ENCODE measurements around the gene ADAM19.

Gene ADAM19

GRCh38 chr5:157603333-157604190, 28.0 kb upstream of the ADAM19 start:
- H3K4me3 ChIP-seq (ENCODE audit: low read depth, low read length) = no peak overlapping the region
- TF ChIP-seq, protein P1, sequence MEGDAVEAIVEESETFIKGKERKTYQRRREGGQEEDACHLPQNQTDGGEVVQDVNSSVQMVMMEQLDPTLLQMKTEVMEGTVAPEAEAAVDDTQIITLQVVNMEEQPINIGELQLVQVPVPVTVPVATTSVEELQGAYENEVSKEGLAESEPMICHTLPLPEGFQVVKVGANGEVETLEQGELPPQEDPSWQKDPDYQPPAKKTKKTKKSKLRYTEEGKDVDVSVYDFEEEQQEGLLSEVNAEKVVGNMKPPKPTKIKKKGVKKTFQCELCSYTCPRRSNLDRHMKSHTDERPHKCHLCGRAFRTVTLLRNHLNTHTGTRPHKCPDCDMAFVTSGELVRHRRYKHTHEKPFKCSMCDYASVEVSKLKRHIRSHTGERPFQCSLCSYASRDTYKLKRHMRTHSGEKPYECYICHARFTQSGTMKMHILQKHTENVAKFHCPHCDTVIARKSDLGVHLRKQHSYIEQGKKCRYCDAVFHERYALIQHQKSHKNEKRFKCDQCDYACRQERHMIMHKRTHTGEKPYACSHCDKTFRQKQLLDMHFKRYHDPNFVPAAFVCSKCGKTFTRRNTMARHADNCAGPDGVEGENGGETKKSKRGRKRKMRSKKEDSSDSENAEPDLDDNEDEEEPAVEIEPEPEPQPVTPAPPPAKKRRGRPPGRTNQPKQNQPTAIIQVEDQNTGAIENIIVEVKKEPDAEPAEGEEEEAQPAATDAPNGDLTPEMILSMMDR (IDR thresholded peaks at IDR 0.05; ENCODE audit: low read depth, low read length) = no peak

GRCh38 chr5:157602505-157602904, 26.9 kb upstream of the ADAM19 start:
- H3K4me3 ChIP-seq (ENCODE audit: low read depth, low read length) = no peak overlapping the region
- TF ChIP-seq, protein P1 (IDR thresholded peaks at IDR 0.05; ENCODE audit: low read depth, low read length) = no peak

- no peak overlapping the region for H3K4me3 ChIP-seq (ENCODE audit: low read depth, low read length)
- TF ChIP-seq, protein P1 (IDR thresholded peaks at IDR 0.05; ENCODE audit: low read depth, low read length) = no peak
These were observed 24.7 kb upstream of the ADAM19 start for GRCh38 chr5:157600252-157600651.

DNA sequence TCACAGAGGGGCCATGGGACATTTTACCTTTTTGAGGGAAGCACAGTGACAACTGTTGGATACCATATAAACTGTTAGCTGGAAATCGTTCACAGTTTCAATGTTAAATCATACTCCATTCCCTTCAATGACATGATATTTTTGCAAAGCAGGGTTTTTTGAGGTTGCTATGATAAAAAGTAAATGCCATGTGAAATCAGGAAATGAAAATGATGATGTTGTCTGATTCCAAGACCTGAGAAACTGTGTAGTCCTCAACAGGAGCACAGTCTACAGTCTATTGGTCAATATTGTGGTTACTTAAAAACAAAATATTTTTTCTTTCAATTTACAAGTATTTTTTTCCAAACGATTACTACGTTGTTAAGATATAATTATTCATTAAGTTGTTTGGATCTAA, 24.0 kb upstream of the ADAM19 start:
- H3K4me3 ChIP-seq (ENCODE audit: low read depth, low read length) = no peak overlapping the region
- TF ChIP-seq, protein P1 (IDR thresholded peaks at IDR 0.05; ENCODE audit: low read depth, low read length) = no peak

- H3K4me3 ChIP-seq (ENCODE audit: low read depth, low read length) = no peak overlapping the region
- TF ChIP-seq, protein P1 (IDR thresholded peaks at IDR 0.05; ENCODE audit: low read depth, low read length) = no peak
These were observed 22.9 kb upstream of the ADAM19 start for GRCh38 chr5:157598350-157598936.

- H3K4me3 ChIP-seq (ENCODE audit: low read depth, low read length) = no peak overlapping the region
- TF ChIP-seq, protein P1 (IDR thresholded peaks at IDR 0.05; ENCODE audit: low read depth, low read length) = no peak
These were observed 21.7 kb upstream of the ADAM19 start for GRCh38 chr5:157597277-157597676.

DNA sequence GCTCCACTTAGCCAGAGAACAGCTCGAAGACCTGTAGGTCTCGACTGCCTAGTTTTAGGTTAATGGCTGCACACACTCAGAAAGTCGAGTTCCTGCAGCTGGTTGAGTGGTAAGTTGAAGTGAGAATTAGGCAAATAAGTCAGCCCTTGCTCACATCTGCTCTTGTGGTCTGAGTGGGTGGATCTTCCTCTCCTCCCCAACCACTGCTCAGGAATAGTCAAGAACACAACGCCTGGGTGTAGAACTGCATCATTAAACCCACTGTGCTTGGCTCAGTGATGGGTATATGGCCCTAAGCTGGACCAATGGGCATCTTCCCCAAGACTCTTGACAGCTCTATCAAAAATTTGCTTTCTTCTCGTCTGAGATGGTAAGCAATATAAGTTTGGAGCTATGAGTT, 20.9 kb upstream of the ADAM19 start:
- no peak overlapping the region for H3K4me3 ChIP-seq (ENCODE audit: low read depth, low read length)
- TF ChIP-seq, protein P1 (IDR thresholded peaks at IDR 0.05; ENCODE audit: low read depth, low read length) = no peak
